HG02678 (cell line): ENCODE measurements around the gene SIRPB1.
"Not testable (repeated sequence)": the region's sequence is repeated elsewhere in the genome, so short reads cannot be mapped to it uniquely, and the experiment has no call there.

Source experiments
- ATAC-seq: cut with Tn5 transposase; IDR thresholded peaks from one replicate; pipeline ENCODE4 v1.9.1; 2021; ENCODE audit warnings: mild to moderate bottlenecking, moderate library complexity; ENCODE audit not compliant: unreplicated experiment

The SIRPB1 gene

DNA sequence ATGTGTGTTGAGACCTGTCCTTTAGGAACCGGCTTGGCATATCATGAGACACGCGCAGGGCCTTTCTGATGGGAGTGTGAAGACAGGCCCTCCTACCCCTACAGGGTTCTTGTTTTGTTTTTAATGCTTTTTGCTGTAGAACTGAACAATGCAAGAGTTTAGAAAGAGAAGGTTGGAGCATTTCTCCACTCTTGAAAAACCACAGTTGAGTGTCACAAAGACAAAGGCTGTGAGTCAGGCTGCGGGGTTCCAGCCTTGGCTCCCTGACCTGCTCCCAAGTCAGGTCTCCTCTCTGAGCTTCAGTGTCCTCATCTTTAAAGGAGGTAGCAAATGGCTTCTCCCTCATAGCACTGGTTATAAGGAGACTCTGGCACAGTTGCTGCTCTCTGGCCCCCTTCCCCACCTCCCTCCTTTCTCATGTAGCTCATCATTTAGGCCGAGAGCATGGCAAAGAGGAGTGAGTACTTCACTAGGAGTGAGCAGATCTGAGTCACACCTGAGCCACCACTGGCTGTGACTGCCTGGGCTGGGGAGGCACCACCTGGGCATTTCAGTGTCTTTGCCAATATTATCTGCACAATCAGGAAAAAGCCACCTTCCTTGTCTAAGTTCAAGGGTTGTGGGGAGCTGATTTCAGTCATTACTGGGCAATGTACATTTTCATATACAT, 11.0 kb downstream of the SIRPB1 start:
- ATAC-seq, result not testable (repeated sequence)

- ATAC-seq, result no peak
Observed at GRCh38 chr20:1600736-1601135, 19.1 kb downstream of the SIRPB1 start.

DNA sequence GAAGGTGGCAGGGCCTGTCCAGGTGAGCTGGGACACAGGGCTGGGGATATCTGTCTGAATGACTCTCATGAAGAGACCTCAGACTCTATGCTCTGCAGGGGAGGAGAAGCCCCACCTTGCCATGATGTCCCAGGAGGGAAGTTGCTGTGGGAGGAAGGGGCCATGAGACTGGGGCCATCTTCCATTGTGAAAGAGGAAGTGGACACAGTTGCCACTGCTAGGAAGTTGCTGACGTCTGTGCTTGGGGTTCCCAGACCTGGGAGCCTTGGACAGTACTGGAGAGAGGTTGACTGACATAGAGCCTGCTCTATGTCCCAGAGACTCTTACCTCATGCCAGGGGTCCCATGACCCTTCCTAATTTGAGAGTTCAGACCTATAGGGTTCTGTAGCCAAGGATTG, 24.5 kb downstream of the SIRPB1 start:
- no peak for ATAC-seq

DNA sequence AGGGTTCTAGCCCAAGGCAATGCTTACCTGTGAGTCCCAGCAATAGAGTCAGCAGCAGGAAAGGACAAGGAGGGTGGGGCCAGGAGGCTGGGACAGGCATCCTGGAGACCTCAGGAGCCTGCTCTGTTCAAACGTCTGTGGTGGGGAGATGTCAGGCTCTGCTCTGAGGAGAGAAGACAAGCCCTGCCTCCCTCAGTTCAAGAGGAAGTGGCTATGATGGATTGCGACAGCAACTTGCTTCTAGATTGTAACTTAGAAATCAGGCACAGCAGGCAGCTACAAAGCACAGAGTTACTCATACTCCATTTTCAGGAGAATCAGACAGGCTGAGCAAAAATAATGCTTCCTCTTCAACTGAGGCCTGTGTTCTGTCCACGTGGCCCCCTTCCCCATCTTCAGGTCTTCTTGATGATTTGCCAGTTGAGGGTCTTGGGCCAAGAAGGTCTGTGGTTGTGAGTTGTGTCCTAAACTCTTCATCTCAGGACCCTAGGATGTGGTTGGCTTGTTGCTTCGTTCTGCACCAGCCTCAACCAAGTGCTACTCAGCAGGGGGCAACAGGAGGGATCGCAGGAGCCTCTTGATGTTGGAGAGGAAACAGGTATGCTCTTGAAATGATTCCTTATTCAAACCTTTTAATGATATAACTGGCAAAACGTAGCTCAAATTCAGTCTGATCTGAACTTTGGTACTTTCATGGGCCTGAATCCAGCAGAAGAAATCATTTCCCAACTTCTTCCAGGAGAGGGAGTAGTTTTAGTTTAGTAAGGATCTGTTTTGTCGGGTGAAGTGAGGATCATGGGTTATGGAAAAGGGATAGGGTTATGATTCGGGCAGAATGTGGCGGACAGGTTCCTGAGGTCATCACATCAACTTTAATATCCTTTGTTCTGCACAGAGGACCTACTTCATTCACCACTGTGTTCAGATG, 31.0 kb downstream of the SIRPB1 start:
- no peak for ATAC-seq

DNA sequence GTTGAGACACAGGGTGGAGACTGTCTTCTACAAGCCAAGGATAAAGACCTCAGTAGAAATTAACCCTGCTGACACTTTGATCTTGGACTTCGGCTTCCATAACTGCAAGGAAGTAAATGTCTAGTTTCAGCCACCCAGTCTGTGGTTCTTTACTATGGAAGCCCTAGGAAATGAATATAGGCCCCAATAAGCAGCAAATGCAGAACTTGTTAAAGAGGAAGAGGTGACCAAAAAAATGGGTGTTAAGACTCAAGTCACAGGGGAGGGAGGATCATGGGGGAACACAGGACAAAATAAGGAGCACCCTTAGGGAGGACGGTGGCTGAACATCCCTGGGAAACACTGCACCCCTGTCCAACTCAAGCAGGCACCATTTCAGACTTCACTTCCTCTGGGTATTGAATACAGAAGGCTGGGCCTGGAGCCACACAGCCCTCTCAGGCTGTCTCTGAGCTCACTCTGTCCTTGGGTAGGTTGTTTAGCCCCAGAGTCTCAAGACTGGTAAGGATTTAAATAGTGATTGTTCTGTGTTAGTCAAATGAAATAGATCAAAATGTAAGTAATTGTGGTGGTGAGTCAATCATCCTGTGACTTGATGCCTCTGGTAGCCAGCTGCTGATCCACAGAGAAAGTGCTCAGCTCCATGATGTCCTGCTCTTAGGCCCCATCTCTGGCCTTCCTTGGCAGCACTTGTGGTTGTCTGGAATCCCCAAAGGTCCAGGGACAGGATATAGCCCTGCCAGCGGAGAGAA, 31.9 kb downstream of the SIRPB1 start:
- no peak for ATAC-seq

GRCh38 chr20:1579488-1579887, 40.3 kb downstream of the SIRPB1 start:
- no peak for ATAC-seq

- ATAC-seq, result no peak
Observed at GRCh38 chr20:1577906-1578305, 41.9 kb downstream of the SIRPB1 start.

GRCh38 chr20:1577313-1577712, 42.5 kb downstream of the SIRPB1 start:
- not testable (repeated sequence) for ATAC-seq

DNA sequence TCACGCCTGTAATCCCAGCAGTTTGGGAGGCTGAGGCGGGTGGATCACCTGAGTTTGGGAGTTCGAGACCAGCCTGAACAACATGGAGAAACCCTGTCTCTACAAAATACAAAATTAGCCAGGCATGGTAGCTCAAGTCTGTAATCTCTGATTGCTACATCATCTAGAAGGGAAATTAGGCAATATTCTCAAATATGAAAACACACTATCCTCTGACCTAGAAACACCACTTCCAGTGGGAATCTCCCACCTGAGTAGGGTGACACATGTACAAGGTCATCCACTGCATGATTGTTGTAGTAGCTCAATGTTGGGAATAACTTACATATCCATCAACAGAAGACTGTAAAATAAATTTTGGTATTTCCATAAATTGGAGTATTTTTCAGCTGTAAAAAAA, 43.2 kb downstream of the SIRPB1 start:
- ATAC-seq, result no peak

DNA sequence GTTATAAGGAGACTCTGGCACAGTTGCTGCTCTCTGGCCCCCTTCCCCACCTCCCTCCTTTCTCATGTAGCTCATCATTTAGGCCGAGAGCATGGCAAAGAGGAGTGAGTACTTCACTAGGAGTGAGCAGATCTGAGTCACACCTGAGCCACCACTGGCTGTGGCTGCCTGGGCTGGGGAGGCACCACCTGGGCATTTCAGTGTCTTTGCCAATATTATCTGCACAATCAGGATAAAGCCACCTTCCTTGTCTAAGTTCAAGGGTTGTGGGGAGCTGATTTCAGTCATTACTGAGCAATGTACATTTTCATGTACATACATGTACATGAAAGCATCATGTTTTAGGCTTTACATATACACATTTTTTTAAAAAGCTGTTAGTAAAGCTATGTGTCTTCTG, 43.8 kb downstream of the SIRPB1 start:
- not testable (repeated sequence) for ATAC-seq

DNA sequence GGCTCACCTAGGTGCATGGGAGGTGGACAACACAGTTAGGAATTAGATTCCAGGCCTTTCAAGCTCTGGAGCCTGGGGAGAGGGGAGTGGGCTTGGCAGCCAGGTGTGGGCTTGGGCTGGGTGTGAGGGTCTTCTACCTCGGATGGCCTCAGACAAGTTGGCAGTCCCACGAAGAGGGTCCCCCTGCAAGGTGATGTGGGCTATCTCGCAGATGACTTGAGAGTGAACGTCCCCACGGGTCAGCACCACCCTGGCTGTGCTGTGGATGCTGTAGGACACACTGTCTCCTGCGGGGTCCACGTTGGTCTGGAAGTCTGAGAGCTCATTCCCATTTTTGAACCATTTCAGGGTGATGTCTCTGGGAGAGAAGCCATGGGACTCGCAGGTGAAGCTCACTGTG, 48.2 kb downstream of the SIRPB1 start:
- ATAC-seq, result not testable (repeated sequence)
